HG03378 (cell line): ENCODE measurements around the gene GGCX.
A peak's percentile ranks its signal among the peaks of the same experiment; 100 is the strongest.
"Not testable (repeated sequence)": the region's sequence is repeated elsewhere in the genome, so short reads cannot be mapped to it uniquely, and the experiment has no call there.

Experiments
- ATAC-seq: cut with Tn5 transposase; IDR thresholded peaks from one replicate; pipeline ENCODE4 v1.9.1; 2021; ENCODE audit warnings: mild to moderate bottlenecking, moderate library complexity; ENCODE audit not compliant: unreplicated experiment

The GGCX gene

DNA sequence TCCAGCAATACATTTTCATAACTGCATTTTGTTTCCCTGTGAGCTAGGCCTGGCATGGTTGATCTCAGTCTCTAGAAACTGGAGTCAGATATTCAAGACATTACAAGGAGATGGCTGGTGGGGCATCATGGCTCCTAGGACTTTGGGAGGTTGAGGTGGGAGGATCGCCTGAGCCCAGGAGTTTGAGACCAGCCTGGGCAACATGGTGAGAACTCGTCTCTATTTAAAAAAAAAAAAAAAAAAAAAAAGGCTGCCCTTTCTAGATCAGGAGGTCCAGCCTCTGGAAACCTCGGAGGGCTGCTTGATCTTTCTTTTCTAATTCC is 15.7 kb upstream of the GGCX start:
- ATAC-seq, result no peak

GRCh38 chr2:85575739-85576138 is 14.4 kb upstream of the GGCX start:
- no peak for ATAC-seq

GRCh38 chr2:85566265-85566664 is 5.0 kb upstream of the GGCX start:
- ATAC-seq, result no peak

GRCh38 chr2:85564144-85564563 is 2.9 kb upstream of the GGCX start:
- ATAC-seq, result peak; percentile 54

GRCh38 chr2:85560812-85561279 is 447 bp downstream of the GGCX start:
- ATAC-seq, result peak; percentile 8

GRCh38 chr2:85560403-85560726 is 928 bp downstream of the GGCX start:
- ATAC-seq, result not testable (repeated sequence)

- no peak for ATAC-seq
Observed at GRCh38 chr2:85558160-85558559, 3.1 kb downstream of the GGCX start.

DNA sequence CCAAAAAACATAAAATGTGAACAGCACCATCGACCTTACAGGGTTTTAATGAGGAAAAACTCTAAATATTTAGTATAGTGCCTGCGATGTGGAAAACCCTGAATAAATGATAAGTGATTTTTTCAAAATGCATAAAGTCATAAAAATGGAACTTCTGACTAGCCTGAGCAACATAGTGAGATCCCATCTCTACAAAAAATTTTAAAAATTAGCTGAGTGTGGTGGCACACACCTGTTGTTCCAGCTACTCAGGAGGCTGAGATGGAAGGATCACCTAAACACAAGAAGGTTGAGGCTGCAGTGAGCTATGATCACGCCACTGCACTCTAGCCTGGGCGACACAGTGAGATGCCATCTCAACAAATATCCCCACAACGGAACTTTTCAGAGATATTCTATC is 4.2 kb downstream of the GGCX start:
- ATAC-seq, result no peak

DNA sequence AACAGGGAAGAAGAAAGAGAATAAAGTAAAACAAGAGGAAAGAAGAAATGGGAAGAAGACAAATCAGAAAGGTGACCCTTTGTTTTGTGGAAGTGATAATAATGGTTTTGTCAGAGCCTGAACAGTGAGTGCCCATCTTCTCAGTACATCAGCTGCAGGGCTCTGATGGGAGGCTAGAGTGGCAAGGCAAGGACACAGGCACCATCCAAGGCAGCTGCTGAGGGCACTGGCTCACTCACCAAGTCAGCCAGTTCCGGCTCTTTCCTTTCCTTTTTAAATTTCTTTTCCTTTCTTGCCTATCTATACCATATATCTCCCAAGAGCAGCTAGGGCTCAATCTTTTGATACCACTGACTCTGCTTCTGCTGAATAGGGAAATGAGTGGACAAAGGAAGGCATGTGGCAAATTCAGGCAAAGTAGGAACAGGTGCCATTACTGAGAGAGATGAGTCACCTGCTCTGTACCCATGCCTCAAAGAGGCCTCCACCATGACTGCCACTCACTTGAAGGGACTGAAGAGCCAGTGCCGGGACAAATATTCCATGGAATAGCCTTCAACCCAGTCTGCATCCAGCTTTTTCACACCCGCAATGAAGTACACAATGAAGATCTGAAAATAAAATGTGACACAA is 6.2 kb downstream of the GGCX start:
- no peak for ATAC-seq

DNA sequence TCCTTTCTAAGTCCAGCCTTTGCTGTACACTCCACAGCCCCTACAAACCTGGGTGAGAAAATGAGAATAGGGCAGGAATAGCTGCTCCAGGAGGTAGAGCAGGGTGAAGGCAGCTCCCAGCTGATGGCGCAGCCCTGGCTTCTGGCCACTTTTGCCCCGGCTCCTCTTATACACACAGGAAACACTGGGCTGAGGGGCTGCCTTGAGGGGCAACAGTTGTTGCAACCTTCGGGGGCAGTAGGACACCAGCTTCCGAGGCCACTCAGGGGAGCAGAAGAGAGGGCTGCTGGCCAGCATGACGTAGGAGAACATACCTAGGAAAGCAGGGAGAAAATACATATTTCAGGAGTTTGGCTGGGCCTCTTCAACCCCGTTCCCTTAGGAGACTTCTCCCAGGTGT is 8.1 kb downstream of the GGCX start:
- ATAC-seq, result no peak

GRCh38 chr2:85551698-85552678 is 9.3 kb downstream of the GGCX start:
- peak; percentile 63 for ATAC-seq

- no peak for ATAC-seq
Observed at GRCh38 chr2:85550486-85550885, 10.8 kb downstream of the GGCX start.

GRCh38 chr2:85549826-85550225 is 11.5 kb downstream of the GGCX start:
- ATAC-seq, result no peak

GRCh38 chr2:85549095-85549494 is 12.2 kb downstream of the GGCX start:
- no peak for ATAC-seq

DNA sequence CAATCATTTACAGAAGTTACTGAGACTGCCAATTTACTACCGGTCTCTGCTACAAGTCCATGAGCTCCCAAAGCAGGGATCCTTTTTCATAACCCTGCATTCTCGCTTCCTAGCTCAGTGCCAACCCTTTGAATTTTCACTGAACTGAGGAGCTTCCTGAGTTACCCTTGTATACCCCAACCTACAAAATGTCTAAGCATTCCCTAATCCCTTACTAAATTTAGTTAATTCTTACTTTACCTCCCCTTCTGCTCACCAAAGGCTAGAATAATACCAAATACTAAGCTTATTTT is 12.7 kb downstream of the GGCX start:
- ATAC-seq, result no peak

DNA sequence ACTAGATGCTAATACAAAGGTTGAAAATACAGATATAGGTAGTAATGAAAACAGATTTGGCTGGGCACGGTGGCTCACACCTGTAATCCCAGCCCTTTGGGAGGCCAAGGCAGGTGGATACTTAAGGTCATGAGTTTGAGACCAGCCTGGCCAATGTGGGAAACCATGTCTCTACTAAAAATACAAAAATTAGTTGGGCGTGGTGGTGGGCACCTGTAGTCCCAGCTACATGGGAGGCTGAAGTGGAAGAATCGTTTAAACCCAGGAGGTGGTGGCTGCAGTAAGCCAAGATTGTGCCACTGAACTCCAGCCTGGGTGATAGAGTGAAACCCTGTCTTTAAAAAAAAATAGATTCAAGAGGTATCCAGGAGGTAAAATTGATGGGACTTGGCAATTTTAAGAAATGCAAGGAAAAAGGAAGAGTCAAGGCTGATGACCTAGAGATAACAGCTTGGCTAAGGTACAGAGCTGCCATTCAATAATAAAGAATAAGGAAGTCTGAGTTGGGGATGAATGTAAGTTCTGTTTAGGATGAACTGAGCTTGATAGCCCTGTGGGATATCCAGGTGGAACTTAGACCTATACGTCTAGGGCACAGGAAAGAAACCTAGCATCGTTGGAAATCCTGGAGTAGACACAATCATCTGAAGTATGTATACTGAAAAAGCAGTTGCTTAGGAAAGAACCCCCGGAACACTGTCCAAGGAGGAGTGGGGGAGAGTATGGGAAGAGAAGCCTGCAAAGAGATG is 13.3 kb downstream of the GGCX start:
- no peak for ATAC-seq

DNA sequence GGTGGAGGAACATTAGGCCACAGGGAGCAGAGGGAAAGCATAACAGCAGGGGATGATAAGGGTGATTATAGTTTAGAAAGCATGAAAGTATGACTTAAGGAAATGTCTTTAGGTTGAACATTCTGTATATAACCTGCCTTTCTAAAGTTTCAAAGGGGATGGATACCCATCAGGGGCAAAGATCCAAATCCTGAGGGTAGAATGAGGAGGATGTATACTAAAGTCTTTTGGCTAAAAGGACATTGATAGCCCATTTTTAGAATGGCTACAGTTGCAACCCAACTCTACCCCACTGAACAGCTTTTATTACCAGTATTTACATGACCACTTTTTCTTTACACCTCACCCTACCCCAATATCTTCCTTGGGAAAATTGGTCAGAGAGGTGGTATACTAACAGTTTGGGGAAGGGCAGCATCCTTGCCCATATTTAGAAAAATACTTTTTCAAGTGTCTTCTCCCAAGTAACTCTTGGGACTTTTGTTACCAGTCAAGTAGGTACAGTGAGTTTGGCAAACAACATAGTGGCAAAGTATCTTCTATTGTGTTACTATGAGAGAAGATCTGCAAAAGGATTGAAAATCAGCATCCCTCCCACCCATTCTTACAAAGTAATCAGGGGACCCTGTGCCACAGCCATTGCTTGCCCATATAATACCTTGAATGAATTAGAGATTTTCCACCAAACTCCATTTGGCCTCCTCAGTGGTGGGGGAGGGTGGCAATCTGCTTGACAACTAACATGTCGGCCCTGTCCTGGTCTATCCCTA is 14.0 kb downstream of the GGCX start:
- no peak for ATAC-seq

- no peak for ATAC-seq
Observed at GRCh38 chr2:85545780-85546240, 15.5 kb downstream of the GGCX start.

- ATAC-seq, result not testable (repeated sequence)
Observed at GRCh38 chr2:85544915-85545779, 16.1 kb downstream of the GGCX start.

- ATAC-seq, result not testable (repeated sequence)
Observed at GRCh38 chr2:85544254-85544691, 17.0 kb downstream of the GGCX start.
